DOHH2 (cell line): ENCODE results near the gene DTX4.

Experiments used
- H3F3A ChIP-seq: fragments of 200-600 bp; sonication (generic), shearing (Covaris generic); 2 replicates; pipeline ENCODE4 v1.6.0; 2016; ENCODE audit warnings: antibody characterized with exemption, mild to moderate bottlenecking; ENCODE audit not compliant: control insufficient read depth, insufficient read depth
- H3K27ac ChIP-seq: fragments of 200-600 bp; sonication (generic); 2 replicates; pipeline ENCODE4 v1.5.1; 2014; ENCODE audit warnings: low read depth, mild to moderate bottlenecking, low read length, moderate library complexity
- H3K27me3 ChIP-seq: fragments of 200-600 bp; sonication (generic); 2 replicates; pipeline ENCODE4 v1.6.1; 2014; ENCODE audit warnings: mild to moderate bottlenecking, low read length, mixed read lengths; ENCODE audit not compliant: control insufficient read depth
- H3K36me3 ChIP-seq: fragments of 200-600 bp; sonication (generic); 2 replicates; pipeline ENCODE4 v1.6.1; 2014; ENCODE audit warnings: mild to moderate bottlenecking, low read length, moderate library complexity, mixed read lengths; ENCODE audit not compliant: control insufficient read depth
- H3K4me1 ChIP-seq: fragments of 200-600 bp; sonication (generic); 2 replicates; pipeline ENCODE4 v1.6.1; 2014; ENCODE audit warnings: mild to moderate bottlenecking, low read length, mixed read lengths; ENCODE audit not compliant: control insufficient read depth
- H3K4me2 ChIP-seq: fragments of 200-600 bp; sonication (generic); 2 replicates; pipeline ENCODE4 v1.6.0; 2014; ENCODE audit warnings: mild to moderate bottlenecking, low read length, moderate library complexity
- H3K4me3 ChIP-seq: fragments of 200-600 bp; sonication (generic); 2 replicates; pipeline ENCODE4 v1.5.1; 2014; ENCODE audit warnings: mild to moderate bottlenecking, low read length, mixed read lengths
- H3K79me2 ChIP-seq: fragments of 200-600 bp; sonication (generic); 2 replicates; pipeline ENCODE4 v1.6.1; 2014; ENCODE audit warnings: mild to moderate bottlenecking, low read length, mixed read lengths; ENCODE audit not compliant: control insufficient read depth
- H3K9me2 ChIP-seq: fragments of 200-600 bp; sonication (generic); replicated peaks from 2 replicates; pipeline ENCODE4 v1.6.1; 2014; ENCODE audit warnings: mild to moderate bottlenecking, low read length, mixed read lengths; ENCODE audit not compliant: control insufficient read depth
- H3K9me3 ChIP-seq: fragments of 200-600 bp; sonication (generic); 2 replicates; pipeline ENCODE4 v1.6.1; 2014; ENCODE audit warnings: antibody characterized with exemption, low read length, mixed read lengths; ENCODE audit not compliant: control insufficient read depth, insufficient read depth
- H4K20me1 ChIP-seq: fragments of 200-600 bp; sonication (generic); 2 replicates; pipeline ENCODE4 v1.6.0; 2014; ENCODE audit warnings: low read depth, mild to moderate bottlenecking, antibody characterized with exemption, low read length, moderate library complexity; ENCODE audit not compliant: control insufficient read depth, insufficient read depth
- EZH2phosphoT487 ChIP-seq: fragments of 200-600 bp; sonication (generic); IDR thresholded peaks from 2 replicates; pipeline ENCODE4 v1.6.1; 2017; ENCODE audit warnings: borderline replicate concordance, mild to moderate bottlenecking, antibody characterized with exemption, low read length, moderate library complexity, mixed read lengths
- TF ChIP-seq, protein P1 (sequence below): fragments of 200-600 bp; sonication (generic); IDR thresholded peaks from one replicate; pipeline ENCODE4 v1.5.1; 2014; ENCODE audit warnings: antibody characterized with exemption, mild to moderate bottlenecking, low read depth, low read length; ENCODE audit not compliant: poor library complexity, severe bottlenecking

DTX4 gene

DNA sequence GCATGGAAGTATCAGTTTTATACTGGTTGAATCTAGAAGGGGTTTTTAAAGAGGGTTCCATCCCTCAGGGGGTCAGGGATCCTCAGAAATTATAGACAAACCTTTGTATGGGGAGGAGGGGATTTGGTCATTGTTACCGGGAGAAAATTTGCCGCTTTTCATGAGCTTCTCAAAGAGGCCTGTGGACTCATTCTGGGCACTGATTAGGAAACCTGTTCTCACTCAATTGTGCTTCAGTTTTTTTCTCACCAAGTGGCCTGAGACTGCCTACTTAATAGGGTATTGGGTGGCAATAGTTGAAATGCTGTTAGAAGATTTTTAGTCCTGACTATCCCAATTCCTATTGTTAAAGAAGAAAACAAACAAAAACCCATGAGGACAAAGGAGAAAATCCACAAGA is 26.8 kb downstream of the DTX4 start:
- Histone ChIP-seq H3K36me3 (no peaks in the 10 kb centered on the region), H3K27me3 (no peaks in the 10 kb centered on the region), H3K9me2 (no peaks in the 10 kb centered on the region), H3K27ac (no peak overlapping the region), H3K9me3 (no peaks in the 10 kb centered on the region), H3F3A (no peaks in the 10 kb centered on the region), H3K4me2 (no peak overlapping the region), H3K79me2 (no peaks in the 10 kb centered on the region), H3K4me3 (no peak overlapping the region), H3K4me1 (peaks cover 9% of the 10 kb centered on the region), H4K20me1 (no peaks in the 10 kb centered on the region)
- no peak for TF ChIP-seq EZH2phosphoT487
- TF ChIP-seq, protein P1, sequence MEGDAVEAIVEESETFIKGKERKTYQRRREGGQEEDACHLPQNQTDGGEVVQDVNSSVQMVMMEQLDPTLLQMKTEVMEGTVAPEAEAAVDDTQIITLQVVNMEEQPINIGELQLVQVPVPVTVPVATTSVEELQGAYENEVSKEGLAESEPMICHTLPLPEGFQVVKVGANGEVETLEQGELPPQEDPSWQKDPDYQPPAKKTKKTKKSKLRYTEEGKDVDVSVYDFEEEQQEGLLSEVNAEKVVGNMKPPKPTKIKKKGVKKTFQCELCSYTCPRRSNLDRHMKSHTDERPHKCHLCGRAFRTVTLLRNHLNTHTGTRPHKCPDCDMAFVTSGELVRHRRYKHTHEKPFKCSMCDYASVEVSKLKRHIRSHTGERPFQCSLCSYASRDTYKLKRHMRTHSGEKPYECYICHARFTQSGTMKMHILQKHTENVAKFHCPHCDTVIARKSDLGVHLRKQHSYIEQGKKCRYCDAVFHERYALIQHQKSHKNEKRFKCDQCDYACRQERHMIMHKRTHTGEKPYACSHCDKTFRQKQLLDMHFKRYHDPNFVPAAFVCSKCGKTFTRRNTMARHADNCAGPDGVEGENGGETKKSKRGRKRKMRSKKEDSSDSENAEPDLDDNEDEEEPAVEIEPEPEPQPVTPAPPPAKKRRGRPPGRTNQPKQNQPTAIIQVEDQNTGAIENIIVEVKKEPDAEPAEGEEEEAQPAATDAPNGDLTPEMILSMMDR = no peak

DNA sequence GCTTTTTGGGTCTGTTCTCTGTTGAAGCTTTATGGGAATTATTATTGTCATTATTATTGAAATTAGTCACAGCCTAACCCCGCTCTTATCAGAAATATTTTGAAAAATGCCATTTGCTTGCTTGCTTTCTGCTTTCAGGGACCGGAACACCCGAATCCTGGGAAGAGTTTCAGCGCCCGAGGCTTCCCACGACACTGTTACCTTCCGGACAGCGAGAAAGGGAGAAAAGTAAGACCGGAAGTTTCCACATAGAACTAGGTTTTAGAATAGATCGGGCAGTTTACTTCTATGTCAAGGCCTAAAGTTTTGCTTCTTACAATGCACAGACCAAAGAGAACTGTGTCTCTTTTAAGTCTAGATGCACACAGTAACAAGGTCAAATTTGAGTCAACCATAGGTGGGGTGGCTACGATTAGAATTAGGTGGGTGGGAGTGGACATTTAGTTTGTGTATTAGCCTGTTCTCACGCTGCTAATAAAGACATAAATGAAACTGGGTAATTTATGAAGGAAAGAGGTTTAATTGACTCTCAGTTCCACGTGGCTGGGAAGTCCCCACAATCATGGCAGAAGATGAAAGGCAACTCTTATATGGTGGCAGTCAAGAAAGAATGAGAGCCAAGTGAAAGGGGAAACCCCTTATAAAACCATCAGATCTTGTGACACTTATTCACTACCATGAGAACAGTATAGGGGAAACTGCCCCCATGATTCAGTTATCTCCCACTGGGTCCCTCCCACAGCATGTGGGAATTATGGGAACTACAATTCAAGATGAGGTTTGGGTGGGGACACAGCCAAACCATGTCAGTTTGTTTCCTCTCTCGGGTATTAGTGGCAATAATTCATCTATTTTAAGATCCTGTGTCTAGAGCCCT is 27.9 kb downstream of the DTX4 start:
- H3K4me1 ChIP-seq = peaks cover 9% of the 10 kb centered on the region

DNA sequence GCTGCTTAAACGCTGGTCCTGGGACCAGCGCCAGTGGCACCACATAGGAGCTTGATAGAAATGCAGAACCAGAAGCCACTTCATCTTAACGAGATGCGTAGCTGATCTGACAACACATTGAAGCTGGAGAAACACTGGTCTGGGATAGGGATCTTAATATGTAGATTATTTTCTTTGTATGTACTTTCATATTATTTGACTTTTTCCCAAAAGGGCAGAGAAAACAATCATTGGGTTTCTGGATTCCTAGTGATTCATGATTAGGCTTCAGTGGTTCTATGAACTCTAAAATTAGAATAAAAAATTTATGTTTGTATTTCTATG is 28.5 kb downstream of the DTX4 start:
- no peak overlapping the region for H3K4me3 ChIP-seq
- H3K27ac ChIP-seq = no peak overlapping the region
- no peaks in the 10 kb centered on the region for H3F3A ChIP-seq
- no peak overlapping the region for H3K4me2 ChIP-seq
- TF ChIP-seq, protein P1 = no peak
- TF ChIP-seq EZH2phosphoT487 = no peak
- no peaks in the 10 kb centered on the region for H3K9me3 ChIP-seq
- H4K20me1 ChIP-seq = no peaks in the 10 kb centered on the region
- no peaks in the 10 kb centered on the region for H3K36me3 ChIP-seq
- peaks cover 9% of the 10 kb centered on the region for H3K4me1 ChIP-seq
- no peaks in the 10 kb centered on the region for H3K27me3 ChIP-seq
- H3K9me2 ChIP-seq = no peaks in the 10 kb centered on the region
- H3K79me2 ChIP-seq = no peaks in the 10 kb centered on the region

More for the DNA sequence above, 27.9 kb downstream of the DTX4 start:
- H3K27me3 ChIP-seq = no peaks in the 10 kb centered on the region
- TF ChIP-seq, protein P1 = no peak
- no peak for TF ChIP-seq EZH2phosphoT487
- no peak overlapping the region for H3K27ac ChIP-seq
- no peaks in the 10 kb centered on the region for H3K36me3 ChIP-seq
- H3K9me2 ChIP-seq = no peaks in the 10 kb centered on the region
- no peaks in the 10 kb centered on the region for H4K20me1 ChIP-seq
- no peaks in the 10 kb centered on the region for H3F3A ChIP-seq
- no peak overlapping the region for H3K4me2 ChIP-seq
- no peak overlapping the region for H3K4me3 ChIP-seq
- H3K79me2 ChIP-seq = no peaks in the 10 kb centered on the region
- no peaks in the 10 kb centered on the region for H3K9me3 ChIP-seq
